ENCODE data around the gene ATP6V1G2. TPM values are rescaled to one million over a fixed set of nuclear protein-coding genes. Genes with fewer than 3 reads are reported as not detected.

Gene ATP6V1G2
- total and polyA plus RNA-seq, 2 of the 8 experiments (the other 6 are each of a cell fraction or from before 2014, with no cell fraction given) = 3.0 to 5.7 TPM

DNA sequence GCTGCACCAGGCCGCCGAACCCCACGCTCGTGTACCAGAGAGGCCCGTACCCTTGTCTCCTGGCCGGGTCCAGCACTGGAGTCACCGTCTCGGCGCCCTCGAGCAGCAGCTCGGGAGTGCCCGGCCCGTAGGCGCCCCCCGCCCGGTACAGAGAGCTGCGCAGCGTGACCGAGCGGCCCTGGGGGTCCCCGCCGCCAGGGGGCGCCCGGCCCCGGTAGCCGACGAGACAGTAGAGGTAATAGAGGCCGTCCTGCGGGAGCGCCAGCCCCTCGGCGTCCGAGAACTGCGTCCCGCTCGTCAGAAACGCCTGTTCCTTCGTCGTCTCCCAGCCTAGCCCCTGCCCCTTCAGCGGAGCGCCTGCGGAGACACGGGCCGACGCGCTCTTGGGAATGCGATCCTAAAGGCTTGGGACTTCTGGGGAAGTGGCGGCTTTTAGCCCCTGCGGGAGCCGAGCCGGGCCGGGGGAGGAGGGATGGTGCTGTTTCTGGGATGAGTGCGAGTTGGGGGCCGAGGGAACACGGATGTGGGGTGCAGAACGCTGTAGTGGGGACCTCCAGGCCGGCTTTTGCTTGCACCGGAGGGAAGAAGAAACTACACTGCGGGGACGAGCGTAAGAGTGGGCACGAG is 34.5 kb upstream of the ATP6V1G2 start:
- H3K14ac ChIP-seq (ENCODE audit: insufficient read length) = no peak overlapping the region
- H2AK5ac ChIP-seq (ENCODE audit: low read depth, low read length) = no peak overlapping the region
- peaks cover 9% of the 10 kb centered on the region; the same call in 1 of the 2 replicates for H3K23me2 ChIP-seq (ENCODE audit: low read depth, low read length)
- H3K9ac ChIP-seq (replicated peaks in 1 of 4; ENCODE audit: extremely low read depth in 1 of 4, low read depth in 3 of 4, low read length in 3 of 4) = peak overlapping the region; percentile 22 to 57 (median 44); a peak in 6 of 7 replicates
- H3K4ac ChIP-seq (replicated peaks; ENCODE audit: insufficient read length, low read depth, low read length) = peak overlapping the region; percentile 61
- H2AFZ ChIP-seq (ENCODE audit: low read length) = peak overlapping the region; percentile 94
- H3K4me1 ChIP-seq (replicated peaks in 1 of 4; ENCODE audit: control insufficient read depth in 3 of 4, insufficient read depth in 4 of 4, low read length in 3 of 4) = peaks cover 0 to 6% (median 6%) of the 10 kb centered on the region in 4 experiments; a peak in 6 of 7 replicates
- ChIA-PET CTCF (ENCODE audit: partially characterized antibody) (interaction anchor here (0.7 to 19.2 kb wide), 14 partner anchors 12 to 160 kb away, joined by 3 to 640 read pairs (median 6); partner anchors contain the start of genes ATP6V1G2, DDX39B, LST1 and LTB), POLR2A (ENCODE audit: partially characterized antibody) (interaction anchor here (1.0 to 12.2 kb wide), 15 partner anchors 9 to 139 kb away, joined by 3 to 110 read pairs (median 5); partner anchors contain the start of genes ATP6V1G2, C6orf47, DDX39B and MCCD1)
- H2BK20ac ChIP-seq (ENCODE audit: low read length) = 0 out of 2 replicates have a peak overlapping the region, but pooled peaks have one; percentile 3
- peak overlapping the region; percentile 60; the same call in 1 of the 2 replicates for H2BK12ac ChIP-seq (ENCODE audit: low read depth, low read length)
- no peaks in the 10 kb centered on the region for H3K9me3 ChIP-seq (ENCODE audit: insufficient read depth in 2 of 2, low read depth in 1 of 2, low read length in 1 of 2)
- WGBS, 2 experiments (ENCODE audit: extremely low coverage in 1 of 2, insufficient coverage in 1 of 2, insufficient read length in 1 of 2, insufficient replicate concordance in 2 of 2, low coverage in 1 of 2, low lambda C conversion rate in 2 of 2, missing lambda C conversion rate in 1 of 2) = 4% methylated on average over 57 of the region's 62 CpGs; no CpG with 5 or more reads in 1 of the 2 experiments
- H3K27me3 ChIP-seq (replicated peaks in 1 of 4; ENCODE audit: control insufficient read depth in 3 of 4, extremely low read depth in 1 of 4, insufficient read depth in 3 of 4, low read length in 3 of 4) = peaks cover 0 to 8% (median 7%) of the 10 kb centered on the region in 4 experiments; a peak in 5 of 7 replicates
- FAIRE-seq (no peak), DNase-seq (ENCODE audit: low read depth in 1 of 2, low spot score in 2 of 2) (peak; percentile 38 to 96)
- H2BK120ac ChIP-seq (replicated peaks; ENCODE audit: low read depth, low read length) = no peak overlapping the region
- H3K27ac ChIP-seq (ENCODE audit: low read depth, low read length) = no peak overlapping the region
- H3K23ac ChIP-seq (ENCODE audit: insufficient read length) = no peak overlapping the region
- H4K8ac ChIP-seq (ENCODE audit: extremely low read depth, insufficient read depth, low read length) = peak overlapping the region; percentile 58; the same call in 1 of the 2 replicates
- peak overlapping the region; percentile 54 to 89 (median 80) for H3K4me3 ChIP-seq (ENCODE audit: extremely low read depth in 1 of 4, insufficient read depth in 2 of 4, low read depth in 3 of 4, low read length in 4 of 4)
- H4K20me1 ChIP-seq (replicated peaks in 1 of 2; ENCODE audit: control insufficient read depth in 1 of 2, insufficient read depth in 2 of 2, low read length in 2 of 2) = no peaks in the 10 kb centered on the region
- H2BK5ac ChIP-seq (ENCODE audit: low read depth, low read length) = peak overlapping the region; percentile 75; the same call in 1 of the 2 replicates
- H4K5ac ChIP-seq (ENCODE audit: insufficient read length, low read depth, low read length) = no peak overlapping the region
- no peaks in the 10 kb centered on the region for H3K36me3 ChIP-seq (ENCODE audit: control insufficient read depth in 2 of 4, insufficient read depth in 4 of 4, low read length in 3 of 4)
- H3K4me2 ChIP-seq (ENCODE audit: insufficient read depth in 1 of 2, low read depth in 2 of 2, low read length in 2 of 2) = peak overlapping the region; percentile 62 to 84
- H3K79me2 ChIP-seq (ENCODE audit: control insufficient read depth in 1 of 2, insufficient read depth in 2 of 2, low read length in 2 of 2) = no peaks in the 10 kb centered on the region
- no peaks in the 10 kb centered on the region for H3K79me1 ChIP-seq (ENCODE audit: low read depth, low read length)
- H3K56ac ChIP-seq (replicated peaks; ENCODE audit: insufficient read length, low read depth, low read length) = peak overlapping the region; percentile 32
- H2BK15ac ChIP-seq (ENCODE audit: low read length) = peak overlapping the region; percentile 31; the same call in 1 of the 2 replicates
- peak overlapping the region; percentile 93 for H3K18ac ChIP-seq (ENCODE audit: extremely low read depth, low read length)
- peak overlapping the region; percentile 61 for H4K91ac ChIP-seq (replicated peaks; ENCODE audit: insufficient read length, low read length)
- no peak for TF ChIP-seq MAFK (IDR thresholded peaks at IDR 0.05; ENCODE audit: low read depth, low read length)
- no peak for TF ChIP-seq NRF1 (IDR thresholded peaks at IDR 0.05; ENCODE audit: low read depth, low read length)
- TF ChIP-seq POLR2A (IDR thresholded peaks at IDR 0.05; ENCODE audit: control extremely low read depth in 1 of 2, low read depth in 2 of 2, low read length in 2 of 2) = 0 out of 3 replicates have a peak, but pooled peaks of 1 of the 2 experiments have one; percentile 18
- peak; percentile 88 for TF ChIP-seq BACH1 (IDR thresholded peaks at IDR 0.05; ENCODE audit: low read length)
- no peak for TF ChIP-seq CBX8 (IDR thresholded peaks at IDR 0.05; ENCODE audit: borderline replicate concordance, low read depth, low read length)
- TF ChIP-seq CEBPB (IDR thresholded peaks at IDR 0.05; ENCODE audit: low read depth, low read length) = no peak
- TF ChIP-seq NANOG (IDR thresholded peaks at IDR 0.05; ENCODE audit: insufficient read depth, low read depth, low read length, poor library complexity, severe bottlenecking) = no peak
- TF ChIP-seq RFX5 (IDR thresholded peaks at IDR 0.05; ENCODE audit: borderline replicate concordance, low read depth, low read length) = no peak
- TF ChIP-seq SAP30 (IDR thresholded peaks at IDR 0.05; ENCODE audit: insufficient read depth, insufficient replicate concordance, low read length) = no peak
- TF ChIP-seq JUND (IDR thresholded peaks at IDR 0.05; ENCODE audit: low read length) = no peak
- TF ChIP-seq EZH2 (IDR thresholded peaks at IDR 0.05; ENCODE audit: low read depth, low read length, severe bottlenecking) = no peak
- TF ChIP-seq SP2 (IDR thresholded peaks at IDR 0.05; ENCODE audit: low read length) = no peak

Data from H1 (cell line).